CD8-positive, alpha-beta memory T cell (primary cell): ENCODE measurements around the gene CLPSL1. TPM values are rescaled to one million over a fixed set of nuclear protein-coding genes. Genes with fewer than 3 reads are reported as not detected.
"Not testable (repeated sequence)": the region's sequence is repeated elsewhere in the genome, so short reads cannot be mapped to it uniquely, and the experiment has no call there.

ENCODE experiments used
- CTCF ChIA-PET: fragments of 350-600 bp; sonication (Branson Sonifier 250); formaldehyde crosslinking; loops from one replicate; lab custom pipeline; 2021; ENCODE audit warnings: antibody characterized with exemption; lab: Charles Lee
- POLR2A ChIA-PET: fragments of 350-600 bp; sonication (Branson Sonifier 250); formaldehyde crosslinking; loops from one replicate; lab custom pipeline; 2021; ENCODE audit warnings: antibody characterized with exemption; lab: Charles Lee
- DNase-seq, 5 donors: peaks; one replicate each; pipeline versions ENCODE4 v3.0.0 to v3.0.0-alpha.2; 2020 to 2022; ENCODE audit warnings: mixed read lengths in 1 of 5
- H3K27ac ChIP-seq: one replicate; pipeline ENCODE4 v1.7.0; 2013; ENCODE audit warnings: low read depth, mild to moderate bottlenecking, low read length, moderate library complexity
- H3K27me3 ChIP-seq: 2 replicates; pipeline ENCODE4 v1.7.0; 2013; ENCODE audit warnings: low read length, mild to moderate bottlenecking; ENCODE audit not compliant: insufficient read depth, poor library complexity, severe bottlenecking
- H3K36me3 ChIP-seq: 2 replicates; pipeline ENCODE4 v1.7.0; 2013; ENCODE audit warnings: mild to moderate bottlenecking, low read length, moderate library complexity; ENCODE audit not compliant: insufficient read depth
- H3K4me1 ChIP-seq: 2 replicates; pipeline ENCODE4 v1.7.0; 2013; ENCODE audit warnings: mild to moderate bottlenecking, low read length, moderate library complexity; ENCODE audit not compliant: insufficient read depth
- H3K4me3 ChIP-seq: 2 replicates; pipeline ENCODE4 v1.7.0; 2013; ENCODE audit warnings: mild to moderate bottlenecking, low read length
- H3K9me3 ChIP-seq: 2 replicates; pipeline ENCODE4 v1.7.0; 2013; ENCODE audit warnings: mild to moderate bottlenecking, low read length
- H3K27ac Mint-ChIP-seq, 8 donors: one replicate each; pipeline ENCODE4 v1.8.0; 2020 to 2021; ENCODE audit warnings: mixed read lengths in 8 of 8, mild to moderate bottlenecking in 6 of 8, inconsistent platforms in 3 of 8, moderate library complexity in 3 of 8
- H3K27me3 Mint-ChIP-seq, 2 donors: one replicate each; pipeline ENCODE4 v1.8.0; 2020 to 2021; ENCODE audit warnings: mixed read lengths in 2 of 2, mild to moderate bottlenecking in 1 of 2, moderate library complexity in 1 of 2
- H3K36me3 Mint-ChIP-seq, 3 donors: one replicate each; pipeline ENCODE4 v1.8.0; 2020 to 2021; ENCODE audit warnings: mixed read lengths in 3 of 3, inconsistent platforms in 1 of 3, mild to moderate bottlenecking in 1 of 3
- H3K4me1 Mint-ChIP-seq, 3 donors: one replicate each; pipeline ENCODE4 v1.8.0; 2020 to 2021; ENCODE audit warnings: mixed read lengths in 3 of 3, inconsistent platforms in 1 of 3, mild to moderate bottlenecking in 1 of 3
- H3K4me3 Mint-ChIP-seq, 7 donors: one replicate each; pipeline ENCODE4 v1.8.0; 2020 to 2021; ENCODE audit warnings: mixed read lengths in 7 of 7, mild to moderate bottlenecking in 6 of 7, moderate library complexity in 4 of 7, inconsistent platforms in 2 of 7
- H3K9me3 Mint-ChIP-seq, 5 donors: one replicate each; pipeline ENCODE4 v1.8.0; 2020 to 2022; ENCODE audit warnings: mixed read lengths in 5 of 5, mild to moderate bottlenecking in 3 of 5, moderate library complexity in 2 of 5, inconsistent platforms in 1 of 5
- polyA plus RNA-seq: library from polyadenylated mRNA; unstranded; fragments of 300-500 nt; fragmentation: Illumina TruSeq; gene quantifications from one replicate; pipeline ENCODE4 v1.2.3, GENCODE V29; 2021
- total RNA-seq, 2 experiments: library from RNA; stranded (reverse); gene quantifications; one replicate each; pipeline ENCODE4 v1.2.3, GENCODE V29; 2021

The CLPSL1 gene, protein sequence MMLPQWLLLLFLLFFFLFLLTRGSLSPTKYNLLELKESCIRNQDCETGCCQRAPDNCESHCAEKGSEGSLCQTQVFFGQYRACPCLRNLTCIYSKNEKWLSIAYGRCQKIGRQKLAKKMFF
- total RNA-seq: not detected
- polyA plus RNA-seq: not detected

GRCh38 chr6:35780719-35781118 lies at the start of gene CLPSL1:
TSS of gene CLPSL1 (plus strand) at chr6:35781019. CDS start at chr6:35781111, 92 bp downstream.
- no peak for DNase-seq
- Mint-ChIP-seq H3K27me3 (peaks cover 34 to 58% of the 10 kb centered on the region in 2 donors), H3K4me3 (no peak within 1 kb of the TSS), H3K9me3 (no peaks in the 10 kb centered on the region), H3K27ac (peak within 1 kb of the TSS in 1 of 8 donors; percentile 44), H3K4me1 (peaks cover 6 to 10% (median 10%) of the 10 kb centered on the region in 3 donors), H3K36me3 (peaks cover 0 to 4% (median 2%) of the 10 kb centered on the region in 3 donors)
- Histone ChIP-seq H3K36me3 (no peaks in the 10 kb centered on the region), H3K27ac (no peak within 1 kb of the TSS), H3K4me3 (no peak within 1 kb of the TSS), H3K27me3 (peaks cover 8% of the 10 kb centered on the region), H3K4me1 (no peaks in the 10 kb centered on the region), H3K9me3 (no peaks in the 10 kb centered on the region)
- CTCF ChIA-PET: no interaction called here
- POLR2A ChIA-PET: no interaction called here

GRCh38 chr6:35731414-35731735 lies 49.4 kb upstream of the CLPSL1 start:
- Mint-ChIP-seq H3K27ac (peak overlapping the region; percentile 88 to 98 (median 96)), H3K27me3 (peaks cover 0 to 4% of the 10 kb centered on the region in 2 donors), H3K36me3 (peaks cover 0 to 2% (median 0%) of the 10 kb centered on the region in 3 donors), H3K4me1 (peaks cover 70 to 91% (median 77%) of the 10 kb centered on the region in 3 donors), H3K4me3 (peak overlapping the region; percentile 84 to 94 (median 88)), H3K9me3 (no peaks in the 10 kb centered on the region)
- Histone ChIP-seq H3K36me3 (no peaks in the 10 kb centered on the region), H3K27me3 (no peaks in the 10 kb centered on the region), H3K27ac (peak overlapping the region; percentile 87), H3K4me1 (peaks cover 82% of the 10 kb centered on the region), H3K4me3 (peak overlapping the region; percentile 80), H3K9me3 (no peaks in the 10 kb centered on the region)
- CTCF ChIA-PET: interaction anchor here (1.0 to 8.6 kb wide), 4 partner anchors 62 to 156 kb away, joined by 4 to 113 read pairs (median 12); no protein-coding TSS in a partner anchor
- POLR2A ChIA-PET: interaction anchor here (1.0 to 2.3 kb wide), 3 partner anchors 12 to 130 kb away, joined by 3 to 23 read pairs (median 5); no protein-coding TSS in a partner anchor
- DNase-seq: peak; percentile 83 to 96 (median 90)

- Mint-ChIP-seq H3K27me3 (peaks cover 0 to 4% of the 10 kb centered on the region in 2 donors), H3K36me3 (peaks cover 0 to 2% (median 0%) of the 10 kb centered on the region in 3 donors), H3K4me3 (peak overlapping the region; percentile 84 to 94 (median 88)), H3K4me1 (peaks cover 66 to 91% (median 74%) of the 10 kb centered on the region in 3 donors), H3K27ac (peak overlapping the region; percentile 88 to 98 (median 96)), H3K9me3 (no peaks in the 10 kb centered on the region)
- H3K27me3 ChIP-seq: no peaks in the 10 kb centered on the region
- peak; percentile 88 to 97 (median 92) for DNase-seq
- CTCF ChIA-PET: interaction anchor here (0.8 to 8.6 kb wide), 13 partner anchors 28 to 185 kb away, joined by 3 to 113 read pairs (median 4); no protein-coding TSS in a partner anchor
- H3K27ac ChIP-seq: peak overlapping the region; percentile 87
- peaks cover 82% of the 10 kb centered on the region for H3K4me1 ChIP-seq
- H3K4me3 ChIP-seq: peak overlapping the region; percentile 80
- no peaks in the 10 kb centered on the region for H3K9me3 ChIP-seq
- no peaks in the 10 kb centered on the region for H3K36me3 ChIP-seq
- POLR2A ChIA-PET: interaction anchor here (0.5 to 2.3 kb wide), 9 partner anchors 13 to 261 kb away, joined by 3 to 23 read pairs (median 4); partner anchors contain the start of gene FKBP5
Measured at GRCh38 chr6:35731736-35732532, 48.9 kb upstream of the CLPSL1 start.

DNA sequence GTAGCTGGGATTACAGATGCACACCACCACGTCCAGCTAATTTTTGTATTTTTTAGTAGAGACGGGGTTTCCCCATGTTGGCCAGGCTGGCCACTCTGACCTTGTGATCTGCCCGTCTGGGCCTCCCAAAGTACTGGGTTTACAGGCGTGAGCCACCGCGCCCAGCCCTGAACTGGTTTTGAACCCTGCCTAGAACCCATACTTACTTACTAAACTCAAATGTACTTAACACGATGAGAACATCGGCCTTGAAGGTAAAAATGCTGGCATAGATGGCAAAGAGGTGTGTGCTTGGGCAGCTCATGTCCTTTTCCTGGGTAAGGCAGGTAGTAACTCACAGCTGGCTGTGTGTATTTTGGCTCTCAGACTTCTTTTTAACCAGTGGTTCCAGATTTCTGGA lies 47.2 kb upstream of the CLPSL1 start:
- Histone ChIP-seq H3K4me1 (peaks cover 76% of the 10 kb centered on the region), H3K27ac (no peak overlapping the region), H3K9me3 (no peaks in the 10 kb centered on the region), H3K36me3 (no peaks in the 10 kb centered on the region), H3K4me3 (no peak overlapping the region), H3K27me3 (no peaks in the 10 kb centered on the region)
- Mint-ChIP-seq H3K4me3 (peak overlapping the region in 1 of 7 donors; percentile 8), H3K27me3 (no peaks in the 10 kb centered on the region), H3K27ac (peak overlapping the region in 6 of 8 donors; percentile 17 to 96 (median 53)), H3K9me3 (no peaks in the 10 kb centered on the region), H3K36me3 (peaks cover 0 to 2% (median 0%) of the 10 kb centered on the region in 3 donors), H3K4me1 (peaks cover 62 to 85% (median 69%) of the 10 kb centered on the region in 3 donors)
- ChIA-PET CTCF (interaction anchor here (1.0 to 8.6 kb wide), 7 partner anchors 46 to 210 kb away, joined by 3 to 113 read pairs (median 7); no protein-coding TSS in a partner anchor), POLR2A (interaction anchor here (1.0 kb wide), 1 partner anchor 110 kb away, joined by 4 read pairs; no protein-coding TSS in a partner anchor)
- no peak for DNase-seq

DNA sequence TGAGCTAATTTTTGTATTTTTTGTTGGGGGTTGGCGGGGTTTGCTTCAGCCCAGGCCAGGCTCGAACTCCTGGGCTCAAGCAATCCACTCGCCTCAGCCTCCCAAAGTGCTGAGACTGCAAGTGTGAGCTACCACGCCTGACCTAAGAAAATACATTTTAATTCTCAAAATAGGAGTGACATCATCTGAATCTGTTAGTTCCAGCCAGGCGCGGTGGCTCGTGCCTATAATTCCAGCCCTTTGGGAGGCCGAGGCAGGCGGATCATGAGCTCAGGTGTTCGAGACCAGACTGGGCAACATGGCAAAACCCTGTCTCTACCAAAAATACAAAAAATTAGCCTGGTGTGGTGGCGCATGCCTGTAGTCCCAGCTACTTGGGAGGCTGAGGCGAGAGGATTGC lies 46.5 kb upstream of the CLPSL1 start:
- CTCF ChIA-PET: interaction anchor here (1.0 to 8.6 kb wide), 8 partner anchors 47 to 211 kb away, joined by 3 to 113 read pairs (median 11); no protein-coding TSS in a partner anchor
- Mint-ChIP-seq H3K27ac (peak overlapping the region in 1 of 8 donors; percentile 60), H3K4me1 (peaks cover 55 to 78% (median 62%) of the 10 kb centered on the region in 3 donors)
- H3K4me3 Mint-ChIP-seq, DNase-seq, H3K9me3 ChIP-seq, H3K27me3 ChIP-seq, H3K36me3 Mint-ChIP-seq, H3K9me3 Mint-ChIP-seq, H3K27ac ChIP-seq, H3K36me3 ChIP-seq, H3K4me3 ChIP-seq, POLR2A ChIA-PET, H3K27me3 Mint-ChIP-seq: not testable (repeated sequence)
- H3K4me1 ChIP-seq: peaks cover 69% of the 10 kb centered on the region

DNA sequence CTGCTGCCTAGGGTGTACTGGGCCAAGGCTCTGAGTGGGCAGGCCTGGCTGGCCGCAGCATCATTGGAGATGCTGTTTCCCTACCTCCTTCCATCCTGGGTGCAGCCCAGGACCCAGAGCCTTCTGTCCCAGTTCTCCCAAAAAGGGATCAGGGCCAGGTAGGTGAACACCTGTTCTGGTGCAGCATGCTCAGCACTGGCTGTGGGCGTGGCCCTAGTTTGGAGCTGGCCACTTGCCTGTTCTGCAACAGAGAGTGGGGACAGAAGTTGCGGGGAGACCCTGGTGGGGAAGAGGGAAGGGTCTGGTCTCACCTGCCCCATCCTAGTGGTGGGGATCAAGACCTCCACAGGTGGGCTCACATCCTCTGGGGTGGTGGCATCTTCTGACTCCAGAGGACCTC lies 45.4 kb upstream of the CLPSL1 start:
- Histone ChIP-seq H3K27me3 (no peaks in the 10 kb centered on the region), H3K36me3 (no peaks in the 10 kb centered on the region), H3K27ac (no peak overlapping the region), H3K4me1 (peaks cover 58% of the 10 kb centered on the region), H3K9me3 (no peaks in the 10 kb centered on the region), H3K4me3 (no peak overlapping the region)
- Mint-ChIP-seq H3K27me3 (no peaks in the 10 kb centered on the region), H3K36me3 (peaks cover 0 to 2% (median 0%) of the 10 kb centered on the region in 3 donors), H3K27ac (peak overlapping the region in 2 of 8 donors; percentile 73 to 89), H3K9me3 (no peaks in the 10 kb centered on the region), H3K4me1 (peaks cover 44 to 66% (median 51%) of the 10 kb centered on the region in 3 donors), H3K4me3 (no peak overlapping the region)
- no peak for DNase-seq
- CTCF ChIA-PET: interaction anchor here (0.9 to 8.6 kb wide), 20 partner anchors 9 to 268 kb away, joined by 3 to 113 read pairs (median 19); partner anchors contain the start of gene RPL10A
- POLR2A ChIA-PET: interaction anchor here (0.6 to 1.5 kb wide), 4 partner anchors 133 to 293 kb away, joined by 4 to 6 read pairs (median 4); no protein-coding TSS in a partner anchor

GRCh38 chr6:35736253-35736894 lies 44.4 kb upstream of the CLPSL1 start:
- peak; percentile 74 to 90 (median 79) for DNase-seq
- Mint-ChIP-seq H3K4me1 (peaks cover 38 to 57% (median 44%) of the 10 kb centered on the region in 3 donors), H3K36me3 (peaks cover 0 to 2% (median 0%) of the 10 kb centered on the region in 3 donors), H3K4me3 (peak overlapping the region in 5 of 7 donors; percentile 27 to 63 (median 49)), H3K27me3 (no peaks in the 10 kb centered on the region), H3K9me3 (no peaks in the 10 kb centered on the region), H3K27ac (peak overlapping the region in 7 of 8 donors; percentile 40 to 89 (median 73))
- Histone ChIP-seq H3K4me1 (peaks cover 51% of the 10 kb centered on the region), H3K27me3 (no peaks in the 10 kb centered on the region), H3K27ac (no peak overlapping the region), H3K9me3 (no peaks in the 10 kb centered on the region), H3K4me3 (no peak overlapping the region), H3K36me3 (no peaks in the 10 kb centered on the region)
- ChIA-PET POLR2A (interaction anchor here (0.6 to 1.5 kb wide), 8 partner anchors 98 to 444 kb away, joined by 3 to 6 read pairs (median 3); no protein-coding TSS in a partner anchor), CTCF (interaction anchor here (0.7 to 8.6 kb wide), 44 partner anchors 10 to 441 kb away, joined by 3 to 113 read pairs (median 6); partner anchors contain the start of genes PPARD and RPL10A)
